Keratinocyte (primary cell): Measurements from ENCODE around the gene MRO. TPM values are rescaled to one million over a fixed set of nuclear protein-coding genes. Genes with fewer than 3 reads are reported as not detected.
A peak's percentile ranks its signal among the peaks of the same experiment; 100 is the strongest.

Experiments
- DNase-seq: peaks from one replicate; pipeline ENCODE4 v3.0.0-alpha.2; 2011; ENCODE audit warnings: low read depth, missing footprints, low spot score
- FAIRE-seq: peaks from 2 replicates; lab custom pipeline; 2011; peaks lifted over from hg19 to GRCh38; lab: Jason Lieb, UNC
- H2AFZ ChIP-seq: 2 replicates; pipeline ENCODE4 v1.6.0; 2012; ENCODE audit warnings: low read length, control low read depth, inconsistent platforms; ENCODE audit not compliant: control insufficient read depth
- H3K27ac ChIP-seq: 2 replicates; pipeline ENCODE4 v1.5.1; 2011; ENCODE audit warnings: low read length; ENCODE audit not compliant: control insufficient read depth, insufficient read depth
- H3K27me3 ChIP-seq: 3 replicates; pipeline ENCODE4 v1.6.0; 2011; ENCODE audit warnings: low read length; ENCODE audit not compliant: control insufficient read depth, insufficient read depth; ENCODE audit errors: extremely low read depth
- H3K36me3 ChIP-seq, 2 experiments: 2 replicates in 1 of 2; 3 replicates in 1 of 2; pipeline ENCODE4 v1.5.1; 2011; ENCODE audit warnings: low read length in 2 of 2, mild to moderate bottlenecking in 1 of 2; ENCODE audit not compliant: control insufficient read depth in 2 of 2, insufficient read depth in 2 of 2; ENCODE audit errors: extremely low read depth in 1 of 2
- H3K4me1 ChIP-seq: 3 replicates; pipeline ENCODE4 v1.5.1; 2011; ENCODE audit warnings: low read length; ENCODE audit not compliant: control insufficient read depth, insufficient read depth; ENCODE audit errors: extremely low read depth
- H3K4me2 ChIP-seq: 3 replicates; pipeline ENCODE4 v1.6.0; 2011; ENCODE audit warnings: low read depth, low read length; ENCODE audit not compliant: control insufficient read depth, insufficient read depth; ENCODE audit errors: extremely low read depth
- H3K4me3 ChIP-seq, 3 experiments: fragments of 200-600 bp in 1 of 3; sonication (generic) in 1 of 3; 2 replicates in 2 of 3; 3 replicates in 1 of 3; pipeline ENCODE4 v1.5.1; 2011 to 2016; ENCODE audit warnings: low read length in 3 of 3, mild to moderate bottlenecking in 3 of 3, control low read depth in 2 of 3, inconsistent platforms in 1 of 3, low read depth in 1 of 3, mixed read lengths in 1 of 3, mixed run types in 1 of 3, moderate library complexity in 1 of 3; ENCODE audit not compliant: control insufficient read depth in 2 of 3, insufficient read depth in 2 of 3; ENCODE audit errors: extremely low read depth in 1 of 3
- H3K79me2 ChIP-seq: 2 replicates; pipeline ENCODE4 v1.6.0; 2012; ENCODE audit warnings: low read length; ENCODE audit not compliant: control insufficient read depth, insufficient read depth
- H3K9ac ChIP-seq: 3 replicates; pipeline ENCODE4 v1.6.0; 2011; ENCODE audit warnings: low read length; ENCODE audit not compliant: control insufficient read depth, insufficient read depth; ENCODE audit errors: extremely low read depth
- H3K9me1 ChIP-seq: 3 replicates; pipeline ENCODE4 v1.6.0; 2011; ENCODE audit warnings: low read length; ENCODE audit not compliant: control insufficient read depth, insufficient read depth; ENCODE audit errors: extremely low read depth
- H3K9me3 ChIP-seq: 2 replicates; pipeline ENCODE4 v1.5.1; 2012; ENCODE audit warnings: low read depth, low read length; ENCODE audit not compliant: control insufficient read depth
- H4K20me1 ChIP-seq: 3 replicates; pipeline ENCODE4 v1.6.0; 2011; ENCODE audit warnings: low read length; ENCODE audit not compliant: control insufficient read depth, insufficient read depth; ENCODE audit errors: extremely low read depth
- EZH2 ChIP-seq: IDR thresholded peaks from one replicate; pipeline ENCODE4 v1.6.1; 2012; ENCODE audit warnings: inconsistent platforms, mild to moderate bottlenecking, low read length, moderate library complexity
- dilution Hi-C: fragments of 300-500 bp; cut with MboI; formaldehyde crosslinking; loops from one replicate; pipeline ENCODE4 v1.7.0; 2020; ENCODE audit warnings: low sequenced_read_pairs; ENCODE audit not compliant: extremely low pct_ligation_motif_present
- polyA plus RNA-seq, 5 experiments: library from polyadenylated mRNA; depleted of rRNA in 3 of 5; stranded (reverse) in 3 of 5; stranded (forward) in 1 of 5; unstranded in 1 of 5; fragments of >200 nt; gene quantifications; 1 replicate in 1 of 5; 2 replicates in 3 of 5; 3 replicates in 1 of 5; pipeline versions ENCODE4 v1.2.1 to v1.2.3, GENCODE V29; 2011 to 2012; ENCODE audit warnings: missing spikeins in 2 of 5, low read depth in 1 of 5, low replicate concordance in 1 of 5
- TF ChIP-seq, protein P1 (sequence below), 3 experiments: IDR thresholded peaks in 1 of 3; conservative IDR thresholded peaks in 1 of 3; optimal IDR thresholded peaks in 1 of 3; 2 replicates in 2 of 3; 3 replicates in 1 of 3; pipeline versions ENCODE3 to v1.5.1; 2011; ENCODE audit warnings: low read length in 3 of 3, mild to moderate bottlenecking in 3 of 3, moderate library complexity in 2 of 3, control low read depth in 1 of 3, inconsistent platforms in 1 of 3; ENCODE audit not compliant: insufficient read depth in 2 of 3; ENCODE audit errors: extremely low read depth in 1 of 3

The MRO gene
- polyA plus RNA-seq, 1 donor (not counting 4 experiments of a cell fraction or from before 2014, with no cell fraction given): not detected

DNA sequence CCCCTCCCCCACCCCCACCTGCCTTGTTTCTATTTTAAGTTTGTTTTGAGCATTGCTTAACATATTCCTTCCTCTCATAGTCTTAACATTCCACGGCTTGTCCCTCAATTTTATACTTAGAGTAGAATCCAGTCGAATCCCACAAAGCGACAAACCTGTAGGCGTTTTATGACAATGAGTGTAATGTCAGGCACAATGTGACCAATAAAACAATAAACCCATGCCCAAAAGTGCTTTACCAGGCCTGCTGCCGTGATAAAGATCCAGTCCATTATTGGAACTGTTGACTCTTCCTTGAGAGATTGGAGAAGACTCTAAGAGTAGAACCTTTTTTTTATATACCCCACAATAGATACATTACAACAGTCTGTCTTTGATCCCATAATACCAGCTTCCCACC, 6.2 kb upstream of the MRO start:
- no peaks in the 10 kb centered on the region for H3K9me1 ChIP-seq
- TF ChIP-seq EZH2: no peak
- dilution Hi-C loops: no loop called here
- H3K4me2 ChIP-seq: no peak overlapping the region
- DNase-seq: no peak
- no peak for FAIRE-seq
- H3K79me2 ChIP-seq: no peaks in the 10 kb centered on the region
- H3K9ac ChIP-seq: no peak overlapping the region
- no peaks in the 10 kb centered on the region for H4K20me1 ChIP-seq
- H3K27me3 ChIP-seq: no peaks in the 10 kb centered on the region
- H3K36me3 ChIP-seq: no peaks in the 10 kb centered on the region
- no peaks in the 10 kb centered on the region for H3K9me3 ChIP-seq
- H2AFZ ChIP-seq: no peak overlapping the region
- H3K4me1 ChIP-seq: no peaks in the 10 kb centered on the region
- H3K4me3 ChIP-seq: no peak overlapping the region
- no peak overlapping the region for H3K27ac ChIP-seq

DNA sequence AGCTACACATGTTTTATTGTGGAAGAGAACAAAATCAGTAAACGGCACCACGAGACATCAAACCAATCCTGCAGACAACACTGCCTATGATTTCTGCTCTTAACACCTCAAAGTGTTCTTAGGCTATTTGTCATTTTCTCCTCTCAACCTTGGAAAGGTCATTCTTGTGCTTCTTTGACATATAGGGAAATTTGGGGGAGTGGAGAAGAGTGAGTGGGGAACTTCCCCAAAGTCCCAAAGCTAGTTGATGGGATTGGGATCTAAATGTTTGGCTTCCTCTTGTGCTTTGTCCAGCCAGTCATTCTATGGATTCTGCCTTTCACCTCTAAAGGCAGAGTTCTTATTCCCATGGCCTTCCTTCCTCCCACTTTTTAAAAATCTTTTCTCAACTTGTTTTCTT, 5.8 kb upstream of the MRO start:
- H2AFZ ChIP-seq: no peak overlapping the region
- H4K20me1 ChIP-seq: no peaks in the 10 kb centered on the region
- no peak for TF ChIP-seq EZH2
- TF ChIP-seq, protein P1, sequence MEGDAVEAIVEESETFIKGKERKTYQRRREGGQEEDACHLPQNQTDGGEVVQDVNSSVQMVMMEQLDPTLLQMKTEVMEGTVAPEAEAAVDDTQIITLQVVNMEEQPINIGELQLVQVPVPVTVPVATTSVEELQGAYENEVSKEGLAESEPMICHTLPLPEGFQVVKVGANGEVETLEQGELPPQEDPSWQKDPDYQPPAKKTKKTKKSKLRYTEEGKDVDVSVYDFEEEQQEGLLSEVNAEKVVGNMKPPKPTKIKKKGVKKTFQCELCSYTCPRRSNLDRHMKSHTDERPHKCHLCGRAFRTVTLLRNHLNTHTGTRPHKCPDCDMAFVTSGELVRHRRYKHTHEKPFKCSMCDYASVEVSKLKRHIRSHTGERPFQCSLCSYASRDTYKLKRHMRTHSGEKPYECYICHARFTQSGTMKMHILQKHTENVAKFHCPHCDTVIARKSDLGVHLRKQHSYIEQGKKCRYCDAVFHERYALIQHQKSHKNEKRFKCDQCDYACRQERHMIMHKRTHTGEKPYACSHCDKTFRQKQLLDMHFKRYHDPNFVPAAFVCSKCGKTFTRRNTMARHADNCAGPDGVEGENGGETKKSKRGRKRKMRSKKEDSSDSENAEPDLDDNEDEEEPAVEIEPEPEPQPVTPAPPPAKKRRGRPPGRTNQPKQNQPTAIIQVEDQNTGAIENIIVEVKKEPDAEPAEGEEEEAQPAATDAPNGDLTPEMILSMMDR (optimal IDR thresholded peaks at IDR 0.05 in 1 of 3, IDR thresholded peaks at IDR 0.05 in 1 of 3, conservative IDR thresholded peaks at IDR 0.05 in 1 of 3; ENCODE audit: extremely low read depth in 1 of 3, insufficient read depth in 2 of 3, low read length in 3 of 3): no peak
- no peaks in the 10 kb centered on the region for H3K79me2 ChIP-seq
- H3K9me1 ChIP-seq: no peaks in the 10 kb centered on the region
- H3K4me3 ChIP-seq: no peak overlapping the region
- H3K4me2 ChIP-seq: no peak overlapping the region
- no peaks in the 10 kb centered on the region for H3K27me3 ChIP-seq
- DNase-seq (no peak), FAIRE-seq (peak; percentile 17)
- no peaks in the 10 kb centered on the region for H3K9me3 ChIP-seq
- no peak overlapping the region for H3K27ac ChIP-seq
- H3K36me3 ChIP-seq: no peaks in the 10 kb centered on the region
- no peaks in the 10 kb centered on the region for H3K4me1 ChIP-seq
- H3K9ac ChIP-seq: no peak overlapping the region
- dilution Hi-C loops: no loop called here

DNA sequence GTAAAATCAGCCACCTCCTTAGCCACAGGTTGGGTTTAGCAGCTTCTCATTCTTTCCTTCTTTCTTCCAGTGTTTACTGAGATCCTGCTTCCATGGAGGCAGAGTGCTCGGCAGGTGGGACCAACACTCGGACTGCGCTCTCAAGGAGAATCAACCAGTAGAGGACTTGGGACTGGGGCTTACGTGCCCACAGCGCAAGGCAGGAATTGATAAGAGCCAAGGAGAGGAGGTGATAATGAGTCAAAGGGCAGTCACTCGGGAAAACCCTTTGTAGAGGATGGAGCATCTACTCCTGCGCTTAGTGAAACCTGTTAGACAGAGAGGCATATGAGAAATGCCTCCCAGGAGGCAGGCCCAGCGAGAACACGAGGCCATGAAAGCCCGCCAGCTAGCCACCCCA, 2.9 kb upstream of the MRO start:
- Histone ChIP-seq H3K27ac (no peak overlapping the region), H3K79me2 (no peaks in the 10 kb centered on the region), H3K9me1 (no peaks in the 10 kb centered on the region), H3K9me3 (no peaks in the 10 kb centered on the region), H2AFZ (no peak overlapping the region), H4K20me1 (no peaks in the 10 kb centered on the region), H3K4me1 (peaks cover 11% of the 10 kb centered on the region), H3K36me3 (no peaks in the 10 kb centered on the region), H3K27me3 (peaks cover 7% of the 10 kb centered on the region), H3K4me3 (no peak overlapping the region), H3K4me2 (no peak overlapping the region), H3K9ac (no peak overlapping the region)
- dilution Hi-C loops: no loop called here
- no peak for DNase-seq
- TF ChIP-seq, protein P1 (optimal IDR thresholded peaks at IDR 0.05 in 1 of 3, IDR thresholded peaks at IDR 0.05 in 1 of 3, conservative IDR thresholded peaks at IDR 0.05 in 1 of 3; ENCODE audit: extremely low read depth in 1 of 3, insufficient read depth in 2 of 3, low read length in 3 of 3): no peak
- no peak for TF ChIP-seq EZH2
- no peak for FAIRE-seq
